Mesothelial cell of epicardium (in vitro differentiated cells): ENCODE measurements around the gene NRDE2. TPM values are rescaled to one million over a fixed set of nuclear protein-coding genes. Genes with fewer than 3 reads are reported as not detected.

Experiments
- DNase-seq, 2 experiments: peaks; one replicate each; pipeline ENCODE4 v3.0.0; 2021; ENCODE audit warnings: low spot score in 2 of 2; ENCODE audit not compliant: unreplicated experiment in 2 of 2
- H3K27ac Mint-ChIP-seq: 2 replicates; pipeline ENCODE4 v1.8.0; 2021; ENCODE audit warnings: mixed read lengths
- H3K27me3 Mint-ChIP-seq: 2 replicates; pipeline ENCODE4 v1.8.0; 2021; ENCODE audit warnings: low read depth, mixed read lengths
- H3K36me3 Mint-ChIP-seq: 2 replicates; pipeline ENCODE4 v1.8.0; 2021; ENCODE audit warnings: mixed read lengths
- H3K4me1 Mint-ChIP-seq: 2 replicates; pipeline ENCODE4 v1.8.0; 2021; ENCODE audit warnings: mixed read lengths
- H3K4me3 Mint-ChIP-seq: 2 replicates; pipeline ENCODE4 v1.8.0; 2021; ENCODE audit warnings: mild to moderate bottlenecking, moderate library complexity, mixed read lengths
- H3K9me3 Mint-ChIP-seq: 2 replicates; pipeline ENCODE4 v1.8.0; 2021; ENCODE audit warnings: mixed read lengths
- total RNA-seq: library from RNA; stranded (reverse); gene quantifications from 3 replicates; pipeline ENCODE4 v1.2.1, GENCODE V29; 2021
- TF ChIP-seq, protein P1 (sequence below): fragments of 200-600 bp; sonication (generic); IDR thresholded peaks from one replicate; pipeline ENCODE4 v1.5.0; 2021; ENCODE audit warnings: antibody characterized with exemption; ENCODE audit not compliant: unreplicated experiment

NRDE2 gene
- total RNA-seq, 1 donor from 2014 or later = 38.5 TPM

GRCh38 chr14:90336985-90337384 lies 5.2 kb upstream of the NRDE2 start:
- Mint-ChIP-seq H3K27me3 (peaks cover 24% of the 10 kb centered on the region), H3K4me3 (no peak overlapping the region), H3K4me1 (peaks cover 39% of the 10 kb centered on the region), H3K9me3 (no peaks in the 10 kb centered on the region), H3K27ac (peak overlapping the region; percentile 94), H3K36me3 (no peaks in the 10 kb centered on the region)
- TF ChIP-seq, protein P1, sequence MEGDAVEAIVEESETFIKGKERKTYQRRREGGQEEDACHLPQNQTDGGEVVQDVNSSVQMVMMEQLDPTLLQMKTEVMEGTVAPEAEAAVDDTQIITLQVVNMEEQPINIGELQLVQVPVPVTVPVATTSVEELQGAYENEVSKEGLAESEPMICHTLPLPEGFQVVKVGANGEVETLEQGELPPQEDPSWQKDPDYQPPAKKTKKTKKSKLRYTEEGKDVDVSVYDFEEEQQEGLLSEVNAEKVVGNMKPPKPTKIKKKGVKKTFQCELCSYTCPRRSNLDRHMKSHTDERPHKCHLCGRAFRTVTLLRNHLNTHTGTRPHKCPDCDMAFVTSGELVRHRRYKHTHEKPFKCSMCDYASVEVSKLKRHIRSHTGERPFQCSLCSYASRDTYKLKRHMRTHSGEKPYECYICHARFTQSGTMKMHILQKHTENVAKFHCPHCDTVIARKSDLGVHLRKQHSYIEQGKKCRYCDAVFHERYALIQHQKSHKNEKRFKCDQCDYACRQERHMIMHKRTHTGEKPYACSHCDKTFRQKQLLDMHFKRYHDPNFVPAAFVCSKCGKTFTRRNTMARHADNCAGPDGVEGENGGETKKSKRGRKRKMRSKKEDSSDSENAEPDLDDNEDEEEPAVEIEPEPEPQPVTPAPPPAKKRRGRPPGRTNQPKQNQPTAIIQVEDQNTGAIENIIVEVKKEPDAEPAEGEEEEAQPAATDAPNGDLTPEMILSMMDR = no peak
- DNase-seq = no peak

DNA sequence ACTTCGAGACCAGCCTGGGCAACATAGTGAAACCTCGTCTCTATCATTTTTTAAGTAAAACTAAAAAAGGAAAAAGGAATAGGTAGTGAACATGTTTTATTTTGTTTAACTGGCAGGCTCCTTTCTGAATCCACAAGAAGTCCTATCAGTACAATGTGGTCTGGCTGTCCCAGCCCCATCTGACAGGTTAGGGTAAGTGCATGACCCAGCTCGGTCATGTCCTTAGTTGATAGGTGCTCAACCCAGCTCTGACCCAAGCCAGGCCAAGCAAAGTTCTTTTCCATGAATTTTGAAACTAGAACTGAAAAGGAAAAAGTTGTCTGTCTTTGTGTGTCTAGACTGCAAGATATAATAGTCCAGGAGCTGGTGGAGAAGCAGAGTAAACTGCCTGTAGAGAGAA lies 4.7 kb upstream of the NRDE2 start:
- DNase-seq = no peak
- Mint-ChIP-seq H3K4me1 (peaks cover 43% of the 10 kb centered on the region), H3K36me3 (no peaks in the 10 kb centered on the region), H3K27me3 (peaks cover 24% of the 10 kb centered on the region), H3K9me3 (no peaks in the 10 kb centered on the region), H3K27ac (peak overlapping the region; percentile 94), H3K4me3 (no peak overlapping the region)
- TF ChIP-seq, protein P1 = no peak

DNA sequence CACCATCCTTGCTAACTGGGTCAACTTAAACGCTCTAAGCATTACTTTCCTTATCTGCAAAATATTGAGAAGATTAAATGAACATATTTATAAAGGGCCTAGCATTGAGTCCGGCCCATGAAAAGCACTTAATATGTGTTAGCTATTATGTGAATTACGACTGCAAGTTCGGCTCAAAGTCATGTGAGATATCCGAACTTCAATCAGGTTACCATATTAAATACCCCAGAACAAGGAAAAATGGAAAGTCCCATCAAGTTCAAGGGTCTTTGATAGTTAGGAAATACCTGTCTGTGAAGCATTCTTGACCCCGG lies 487 bp upstream of the NRDE2 start:
- no peaks in the 10 kb centered on the region for H3K9me3 Mint-ChIP-seq
- peaks cover 38% of the 10 kb centered on the region for H3K4me1 Mint-ChIP-seq
- DNase-seq = no peak
- peak overlapping the region; percentile 78 for H3K4me3 Mint-ChIP-seq
- TF ChIP-seq, protein P1 = no peak
- peak overlapping the region; percentile 94 for H3K27ac Mint-ChIP-seq
- H3K27me3 Mint-ChIP-seq = peaks cover 16% of the 10 kb centered on the region
- H3K36me3 Mint-ChIP-seq = peaks cover 4% of the 10 kb centered on the region

GRCh38 chr14:90330203-90331196 lies 1.2 kb downstream of the NRDE2 start:
- Mint-ChIP-seq H3K27me3 (peaks cover 6% of the 10 kb centered on the region), H3K4me1 (peaks cover 22% of the 10 kb centered on the region), H3K9me3 (no peaks in the 10 kb centered on the region), H3K4me3 (peak overlapping the region; percentile 78), H3K27ac (peak overlapping the region; percentile 94), H3K36me3 (peaks cover 4% of the 10 kb centered on the region)
- TF ChIP-seq, protein P1 = no peak
- no peak for DNase-seq

- no peak for DNase-seq
- H3K36me3 Mint-ChIP-seq = peaks cover 29% of the 10 kb centered on the region
- no peak overlapping the region for H3K27ac Mint-ChIP-seq
- H3K9me3 Mint-ChIP-seq = peaks cover 17% of the 10 kb centered on the region
- no peaks in the 10 kb centered on the region for H3K27me3 Mint-ChIP-seq
- H3K4me3 Mint-ChIP-seq = no peak overlapping the region
- TF ChIP-seq, protein P1 = no peak
- no peaks in the 10 kb centered on the region for H3K4me1 Mint-ChIP-seq
Measured at GRCh38 chr14:90321891-90322290, 9.8 kb downstream of the NRDE2 start.
